ENCODE measurements around the gene RUNX2.

The RUNX2 gene

GRCh38 chr6:45433533-45434380 lies 105.6 kb downstream of the RUNX2 start:
- no peak for DNase-seq (ENCODE audit: low spot score)

- no peak for DNase-seq (ENCODE audit: low spot score)
Measured at GRCh38 chr6:45434381-45434700, 106.2 kb downstream of the RUNX2 start.

GRCh38 chr6:45436544-45437438 lies 108.7 kb downstream of the RUNX2 start:
- DNase-seq (ENCODE audit: low spot score): no peak

GRCh38 chr6:45437439-45437815 lies 109.3 kb downstream of the RUNX2 start:
- no peak for DNase-seq (ENCODE audit: low spot score)

GRCh38 chr6:45438151-45438550 lies 110.0 kb downstream of the RUNX2 start:
- DNase-seq (ENCODE audit: low spot score): no peak

- DNase-seq (ENCODE audit: low spot score): no peak
Measured at GRCh38 chr6:45438849-45439406, 110.8 kb downstream of the RUNX2 start.

GRCh38 chr6:45439459-45439858 lies 111.3 kb downstream of the RUNX2 start:
- DNase-seq (ENCODE audit: low spot score): no peak

GRCh38 chr6:45439861-45440388 lies 111.8 kb downstream of the RUNX2 start:
- no peak for DNase-seq (ENCODE audit: low spot score)

GRCh38 chr6:45441851-45442453 lies 113.8 kb downstream of the RUNX2 start:
- no peak for DNase-seq (ENCODE audit: low spot score)

GRCh38 chr6:45442716-45443115 lies 114.6 kb downstream of the RUNX2 start:
- no peak for DNase-seq (ENCODE audit: low spot score)

GRCh38 chr6:45445364-45445748 lies 117.2 kb downstream of the RUNX2 start:
- DNase-seq (ENCODE audit: low spot score): no peak

GRCh38 chr6:45445749-45446549 lies 117.8 kb downstream of the RUNX2 start:
- no peak for DNase-seq (ENCODE audit: low spot score)

GRCh38 chr6:45447005-45447404 lies 118.9 kb downstream of the RUNX2 start:
- no peak for DNase-seq (ENCODE audit: low spot score)

- no peak for DNase-seq (ENCODE audit: low spot score)
Measured at GRCh38 chr6:45447716-45448115, 119.6 kb downstream of the RUNX2 start.

GRCh38 chr6:45448417-45449389 lies 120.6 kb downstream of the RUNX2 start:
- DNase-seq (ENCODE audit: low spot score): no peak

- no peak for DNase-seq (ENCODE audit: low spot score)
Measured at GRCh38 chr6:45450132-45450531, 122.0 kb downstream of the RUNX2 start.

- DNase-seq (ENCODE audit: low spot score): no peak
Measured at GRCh38 chr6:45450831-45451230, 122.7 kb downstream of the RUNX2 start.

GRCh38 chr6:45454008-45454911 lies 126.1 kb downstream of the RUNX2 start:
- DNase-seq (ENCODE audit: low spot score): no peak

GRCh38 chr6:45455408-45455807 lies 127.3 kb downstream of the RUNX2 start:
- no peak for DNase-seq (ENCODE audit: low spot score)

Data from germinal center (tissue), 1 donor.